RWPE2 (cell line): ENCODE results near the gene ERBIN.
"Not testable (repeated sequence)": the region's sequence is repeated elsewhere in the genome, so short reads cannot be mapped to it uniquely, and the experiment has no call there.

Experiments used
- ATAC-seq: fragments of 200-7000 bp; cut with Tn5 transposase; 3 replicates; pipeline ENCODE4 v1.9.1; 2021; ENCODE audit warnings: low read depth
- DNase-seq: peaks from one replicate; pipeline ENCODE4 v3.0.0-alpha.2; 2020; ENCODE audit warnings: low spot score
- H3K27ac ChIP-seq: fragments of 450-650 bp; 2 replicates; pipeline ENCODE4 v1.5.1; 2017; ENCODE audit warnings: mild to moderate bottlenecking; ENCODE audit not compliant: poor library complexity, severe bottlenecking
- H3K27me3 ChIP-seq: fragments of 250-450 bp; sonication (Bioruptor Pico); 2 replicates; pipeline ENCODE4 v1.5.1; 2021; ENCODE audit warnings: mild to moderate bottlenecking, moderate library complexity; ENCODE audit not compliant: insufficient read depth, poor library complexity, severe bottlenecking
- H3K36me3 ChIP-seq: fragments of 250-450 bp; sonication (Bioruptor Pico); 2 replicates; pipeline ENCODE4 v1.5.1; 2020; ENCODE audit warnings: low read depth, mild to moderate bottlenecking, moderate library complexity
- H3K4me1 ChIP-seq: fragments of 250-450 bp; sonication (Bioruptor Pico); 2 replicates; pipeline ENCODE4 v1.5.1; 2021; ENCODE audit warnings: mild to moderate bottlenecking, moderate library complexity; ENCODE audit not compliant: insufficient read depth, poor library complexity, severe bottlenecking
- H3K4me3 ChIP-seq: fragments of 250-450 bp; sonication (Bioruptor Pico); 2 replicates; pipeline ENCODE4 v1.5.1; 2021; ENCODE audit warnings: mild to moderate bottlenecking, moderate library complexity; ENCODE audit not compliant: severe bottlenecking
- H3K9me3 ChIP-seq: fragments of 250-450 bp; sonication (Bioruptor Pico); 2 replicates; pipeline ENCODE4 v1.5.1; 2021; ENCODE audit warnings: mild to moderate bottlenecking, moderate library complexity; ENCODE audit not compliant: severe bottlenecking
- TF ChIP-seq, protein P1 (sequence below): fragments of 450-650 bp; IDR thresholded peaks from one replicate; pipeline ENCODE4 v1.5.1; 2017; ENCODE audit warnings: mild to moderate bottlenecking, moderate library complexity; ENCODE audit not compliant: poor library complexity, severe bottlenecking

Gene ERBIN, protein sequence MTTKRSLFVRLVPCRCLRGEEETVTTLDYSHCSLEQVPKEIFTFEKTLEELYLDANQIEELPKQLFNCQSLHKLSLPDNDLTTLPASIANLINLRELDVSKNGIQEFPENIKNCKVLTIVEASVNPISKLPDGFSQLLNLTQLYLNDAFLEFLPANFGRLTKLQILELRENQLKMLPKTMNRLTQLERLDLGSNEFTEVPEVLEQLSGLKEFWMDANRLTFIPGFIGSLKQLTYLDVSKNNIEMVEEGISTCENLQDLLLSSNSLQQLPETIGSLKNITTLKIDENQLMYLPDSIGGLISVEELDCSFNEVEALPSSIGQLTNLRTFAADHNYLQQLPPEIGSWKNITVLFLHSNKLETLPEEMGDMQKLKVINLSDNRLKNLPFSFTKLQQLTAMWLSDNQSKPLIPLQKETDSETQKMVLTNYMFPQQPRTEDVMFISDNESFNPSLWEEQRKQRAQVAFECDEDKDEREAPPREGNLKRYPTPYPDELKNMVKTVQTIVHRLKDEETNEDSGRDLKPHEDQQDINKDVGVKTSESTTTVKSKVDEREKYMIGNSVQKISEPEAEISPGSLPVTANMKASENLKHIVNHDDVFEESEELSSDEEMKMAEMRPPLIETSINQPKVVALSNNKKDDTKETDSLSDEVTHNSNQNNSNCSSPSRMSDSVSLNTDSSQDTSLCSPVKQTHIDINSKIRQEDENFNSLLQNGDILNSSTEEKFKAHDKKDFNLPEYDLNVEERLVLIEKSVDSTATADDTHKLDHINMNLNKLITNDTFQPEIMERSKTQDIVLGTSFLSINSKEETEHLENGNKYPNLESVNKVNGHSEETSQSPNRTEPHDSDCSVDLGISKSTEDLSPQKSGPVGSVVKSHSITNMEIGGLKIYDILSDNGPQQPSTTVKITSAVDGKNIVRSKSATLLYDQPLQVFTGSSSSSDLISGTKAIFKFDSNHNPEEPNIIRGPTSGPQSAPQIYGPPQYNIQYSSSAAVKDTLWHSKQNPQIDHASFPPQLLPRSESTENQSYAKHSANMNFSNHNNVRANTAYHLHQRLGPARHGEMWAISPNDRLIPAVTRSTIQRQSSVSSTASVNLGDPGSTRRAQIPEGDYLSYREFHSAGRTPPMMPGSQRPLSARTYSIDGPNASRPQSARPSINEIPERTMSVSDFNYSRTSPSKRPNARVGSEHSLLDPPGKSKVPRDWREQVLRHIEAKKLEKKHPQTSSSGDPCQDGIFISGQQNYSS (N-terminal part only)

GRCh38 chr5:65926276-65926783, at the start of gene ERBIN:
Gene ERBIN, plus strand, starts transcription at chr5:65926575. Its CDS starts 66,144 bp downstream, at chr5:65992719.
- DNase-seq (peak; percentile 78), ATAC-seq (peak; percentile 17)
- H3K27ac ChIP-seq: peak within 1 kb of the TSS; percentile 96
- H3K4me1 ChIP-seq: peaks cover 13% of the 10 kb centered on the region
- H3K36me3 ChIP-seq: peaks cover 14% of the 10 kb centered on the region
- no peaks in the 10 kb centered on the region for H3K27me3 ChIP-seq
- no peaks in the 10 kb centered on the region for H3K9me3 ChIP-seq
- peak within 1 kb of the TSS; percentile 88 for H3K4me3 ChIP-seq
- TF ChIP-seq, protein P1, sequence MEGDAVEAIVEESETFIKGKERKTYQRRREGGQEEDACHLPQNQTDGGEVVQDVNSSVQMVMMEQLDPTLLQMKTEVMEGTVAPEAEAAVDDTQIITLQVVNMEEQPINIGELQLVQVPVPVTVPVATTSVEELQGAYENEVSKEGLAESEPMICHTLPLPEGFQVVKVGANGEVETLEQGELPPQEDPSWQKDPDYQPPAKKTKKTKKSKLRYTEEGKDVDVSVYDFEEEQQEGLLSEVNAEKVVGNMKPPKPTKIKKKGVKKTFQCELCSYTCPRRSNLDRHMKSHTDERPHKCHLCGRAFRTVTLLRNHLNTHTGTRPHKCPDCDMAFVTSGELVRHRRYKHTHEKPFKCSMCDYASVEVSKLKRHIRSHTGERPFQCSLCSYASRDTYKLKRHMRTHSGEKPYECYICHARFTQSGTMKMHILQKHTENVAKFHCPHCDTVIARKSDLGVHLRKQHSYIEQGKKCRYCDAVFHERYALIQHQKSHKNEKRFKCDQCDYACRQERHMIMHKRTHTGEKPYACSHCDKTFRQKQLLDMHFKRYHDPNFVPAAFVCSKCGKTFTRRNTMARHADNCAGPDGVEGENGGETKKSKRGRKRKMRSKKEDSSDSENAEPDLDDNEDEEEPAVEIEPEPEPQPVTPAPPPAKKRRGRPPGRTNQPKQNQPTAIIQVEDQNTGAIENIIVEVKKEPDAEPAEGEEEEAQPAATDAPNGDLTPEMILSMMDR: no peak

DNA sequence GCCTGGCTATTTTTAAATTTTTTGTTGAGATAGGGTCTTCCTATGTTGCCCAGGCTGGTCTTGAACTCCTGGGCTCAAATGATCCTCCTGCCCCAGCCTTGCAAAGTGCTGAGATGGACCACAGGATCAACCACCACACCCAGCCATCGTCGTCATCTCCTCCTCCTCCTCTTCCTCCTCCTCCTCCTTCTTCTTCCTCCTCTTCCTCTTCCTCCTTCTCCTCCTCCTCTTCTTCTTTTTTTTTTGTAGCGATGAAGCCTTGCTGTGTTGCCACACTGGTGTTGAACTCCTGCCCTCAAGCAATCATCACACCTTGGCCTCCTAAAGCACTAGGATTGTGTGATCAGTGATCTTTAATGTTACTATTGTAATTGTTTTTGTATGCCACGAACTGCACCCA, 49.4 kb upstream of the ERBIN start:
- Histone ChIP-seq H3K27ac (no peak overlapping the region), H3K27me3 (no peaks in the 10 kb centered on the region), H3K4me3 (no peak overlapping the region), H3K4me1 (peaks cover 35% of the 10 kb centered on the region), H3K9me3 (no peaks in the 10 kb centered on the region), H3K36me3 (no peaks in the 10 kb centered on the region)
- TF ChIP-seq, protein P1: no peak
- DNase-seq (no peak), ATAC-seq (no peak)

DNA sequence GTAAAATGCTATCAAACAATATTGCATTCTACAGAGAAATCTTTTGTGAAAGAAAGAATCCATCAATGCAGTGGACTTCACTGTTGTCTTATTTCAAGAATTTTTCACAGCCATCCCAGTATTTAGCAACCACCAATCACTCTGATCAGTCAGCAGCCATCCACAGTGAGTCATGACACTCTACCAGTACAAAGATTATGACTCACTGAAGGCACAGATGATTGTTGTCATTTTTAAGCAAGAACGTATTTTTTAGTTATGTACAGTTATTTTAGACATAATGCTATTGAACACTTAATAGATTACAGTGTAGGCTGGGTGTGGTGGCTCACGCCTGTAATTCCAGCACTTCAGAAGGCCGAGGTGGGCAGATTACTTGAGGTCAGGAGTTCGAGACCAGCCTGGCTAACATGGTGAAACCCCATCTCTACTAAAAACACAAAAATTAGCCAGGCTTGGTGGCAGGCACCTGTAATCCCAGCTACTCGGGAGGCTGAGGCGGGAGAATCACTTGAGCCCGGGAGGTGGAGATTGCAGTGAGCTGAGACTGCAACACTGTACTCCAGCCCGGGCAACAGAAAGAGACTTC, 46.6 kb upstream of the ERBIN start:
- H3K36me3 ChIP-seq, H3K27me3 ChIP-seq, H3K4me3 ChIP-seq, H3K9me3 ChIP-seq: not testable (repeated sequence)
- ATAC-seq (peak; percentile 98), DNase-seq (peak; percentile 71)
- Histone ChIP-seq H3K4me1 (peaks cover 11% of the 10 kb centered on the region), H3K27ac (peak overlapping the region; percentile 27)

- H3K36me3 ChIP-seq: no peaks in the 10 kb centered on the region
- TF ChIP-seq, protein P1: no peak
- peak overlapping the region; percentile 27 for H3K27ac ChIP-seq
- H3K4me3 ChIP-seq: no peak overlapping the region
- DNase-seq: no peak
- ATAC-seq: no peak
- H3K4me1 ChIP-seq: peaks cover 9% of the 10 kb centered on the region
- no peaks in the 10 kb centered on the region for H3K27me3 ChIP-seq
- H3K9me3 ChIP-seq: no peaks in the 10 kb centered on the region
Measured at GRCh38 chr5:65880496-65881072, 45.8 kb upstream of the ERBIN start.
